Measurements from ENCODE around the gene CHEK2. TPM values are rescaled to one million over a fixed set of nuclear protein-coding genes. Genes with fewer than 3 reads are reported as not detected.
"Not testable (repeated sequence)": the region's sequence is repeated elsewhere in the genome, so short reads cannot be mapped to it uniquely, and the experiment has no call there.

Gene CHEK2
- total and polyA plus RNA-seq, 9 donors: 4.1 to 18.2 (median 10.2) TPM

GRCh38 chr22:28670161-28670560 is 71.5 kb downstream of the CHEK2 start:
- intact Hi-C loops (cut with DNase I): no loop called here
- Histone ChIP-seq H3K27ac (no peak overlapping the region), H3K9me3 (no peaks in the 10 kb centered on the region), H3K4me1 (ENCODE audit: insufficient read depth) (no peaks in the 10 kb centered on the region), H3K4me3 (no peak overlapping the region), H3K36me3 (no peaks in the 10 kb centered on the region), H3K27me3 (no peaks in the 10 kb centered on the region)
- DNase-seq: no peak
- no peak for TF ChIP-seq POLR2A (IDR thresholded peaks at IDR 0.05)
- TF ChIP-seq, protein P1, sequence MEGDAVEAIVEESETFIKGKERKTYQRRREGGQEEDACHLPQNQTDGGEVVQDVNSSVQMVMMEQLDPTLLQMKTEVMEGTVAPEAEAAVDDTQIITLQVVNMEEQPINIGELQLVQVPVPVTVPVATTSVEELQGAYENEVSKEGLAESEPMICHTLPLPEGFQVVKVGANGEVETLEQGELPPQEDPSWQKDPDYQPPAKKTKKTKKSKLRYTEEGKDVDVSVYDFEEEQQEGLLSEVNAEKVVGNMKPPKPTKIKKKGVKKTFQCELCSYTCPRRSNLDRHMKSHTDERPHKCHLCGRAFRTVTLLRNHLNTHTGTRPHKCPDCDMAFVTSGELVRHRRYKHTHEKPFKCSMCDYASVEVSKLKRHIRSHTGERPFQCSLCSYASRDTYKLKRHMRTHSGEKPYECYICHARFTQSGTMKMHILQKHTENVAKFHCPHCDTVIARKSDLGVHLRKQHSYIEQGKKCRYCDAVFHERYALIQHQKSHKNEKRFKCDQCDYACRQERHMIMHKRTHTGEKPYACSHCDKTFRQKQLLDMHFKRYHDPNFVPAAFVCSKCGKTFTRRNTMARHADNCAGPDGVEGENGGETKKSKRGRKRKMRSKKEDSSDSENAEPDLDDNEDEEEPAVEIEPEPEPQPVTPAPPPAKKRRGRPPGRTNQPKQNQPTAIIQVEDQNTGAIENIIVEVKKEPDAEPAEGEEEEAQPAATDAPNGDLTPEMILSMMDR (IDR thresholded peaks at IDR 0.05): no peak
- TF ChIP-seq EP300 (IDR thresholded peaks at IDR 0.05): no peak
- WGBS, 3 donors: 87 to 90% (median 88%) methylated on average over 4 of the region's 4 CpGs

DNA sequence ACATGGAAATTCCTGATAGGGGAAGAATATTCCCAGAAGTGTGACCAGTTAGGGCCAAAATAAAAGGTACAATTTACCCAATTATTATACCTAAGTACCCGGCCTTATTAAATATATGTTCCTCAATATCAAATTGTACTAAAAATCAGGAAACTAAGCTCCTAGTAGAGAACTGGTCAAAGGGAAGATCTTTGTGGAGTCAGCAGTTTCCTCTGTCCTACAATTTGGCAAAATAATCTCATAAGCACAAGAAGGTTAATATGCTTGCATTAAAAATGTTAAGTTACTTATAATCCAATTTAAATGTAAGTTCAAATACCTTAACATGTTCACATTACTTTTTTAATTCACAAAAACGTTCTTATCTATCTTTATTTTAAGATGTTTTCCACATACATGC is 72.2 kb downstream of the CHEK2 start:
- Histone ChIP-seq H3K9me3 (no peaks in the 10 kb centered on the region), H3K4me3 (no peak overlapping the region), H3K4me1 (ENCODE audit: insufficient read depth) (no peaks in the 10 kb centered on the region), H3K27me3 (no peaks in the 10 kb centered on the region), H3K36me3 (no peaks in the 10 kb centered on the region), H3K27ac (no peak overlapping the region)
- no peak for DNase-seq
- intact Hi-C loops (cut with DNase I): no loop called here
- WGBS, 3 donors: 52 to 70% (median 53%) methylated on average over 2 of the region's 2 CpGs
- TF ChIP-seq, protein P1 (IDR thresholded peaks at IDR 0.05): no peak

- no CpG with 5 or more reads among the region's 13 CpGs for WGBS, 3 donors
- DNase-seq; H3K27ac ChIP-seq; H3K4me1 ChIP-seq (ENCODE audit: insufficient read depth); H3K36me3 ChIP-seq; H3K4me3 ChIP-seq; H3K9me3 ChIP-seq; intact Hi-C loops (cut with DNase I); H3K27me3 ChIP-seq: not testable (repeated sequence)
Measured at GRCh38 chr22:28663569-28663942, 78.1 kb downstream of the CHEK2 start.

DNA sequence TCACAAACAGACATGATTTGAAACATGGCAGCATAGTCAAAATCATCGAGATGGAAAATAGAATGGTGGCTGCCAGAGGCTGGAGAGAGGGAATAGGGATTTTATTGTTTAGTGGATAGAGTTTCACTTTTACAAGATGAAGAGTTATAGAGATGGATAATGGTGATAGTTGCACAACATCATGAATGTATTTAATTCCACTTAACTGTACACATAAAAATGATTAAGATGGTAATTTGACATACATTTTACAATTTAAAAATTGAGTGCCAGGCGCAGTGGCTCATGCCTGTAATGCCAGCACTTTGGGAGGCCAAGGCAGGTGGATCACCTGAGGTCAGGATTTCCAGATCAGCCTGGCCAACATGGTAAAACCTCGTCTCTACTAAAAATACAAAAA is 83.2 kb downstream of the CHEK2 start:
- no peak overlapping the region for H3K27ac ChIP-seq
- DNase-seq: no peak
- no peaks in the 10 kb centered on the region for H3K9me3 ChIP-seq
- H3K36me3 ChIP-seq: no peaks in the 10 kb centered on the region
- H3K4me3 ChIP-seq: no peak overlapping the region
- intact Hi-C loops (cut with DNase I): no loop called here
- 73 to 86% (median 85%) methylated on average over 3 of the region's 3 CpGs for WGBS, 3 donors
- no peaks in the 10 kb centered on the region for H3K27me3 ChIP-seq
- no peaks in the 10 kb centered on the region for H3K4me1 ChIP-seq (ENCODE audit: insufficient read depth)
- TF ChIP-seq POLR2A (IDR thresholded peaks at IDR 0.05) (no peak), EP300 (IDR thresholded peaks at IDR 0.05) (no peak)
- TF ChIP-seq, protein P1 (IDR thresholded peaks at IDR 0.05): no peak

DNA sequence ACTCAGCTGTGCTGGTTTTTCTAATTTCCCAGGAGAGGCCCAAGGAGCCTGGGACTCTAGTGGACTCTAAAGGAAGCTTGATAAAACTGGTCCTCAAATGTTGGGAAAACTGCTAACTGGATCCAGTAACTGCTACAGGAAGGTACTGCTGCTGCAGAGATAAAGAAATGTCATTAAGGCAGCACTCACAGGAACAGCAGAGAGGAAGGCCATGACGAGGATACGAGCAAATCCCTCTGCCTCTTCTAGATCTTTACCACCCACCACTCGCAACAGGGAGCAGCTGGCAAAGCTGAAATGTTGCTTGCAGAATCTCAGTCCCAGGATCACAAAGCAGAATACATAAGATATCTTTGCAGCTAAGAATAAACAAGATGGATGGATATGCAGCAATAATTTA is 85.4 kb downstream of the CHEK2 start:
- Histone ChIP-seq H3K27ac (no peak overlapping the region), H3K27me3 (no peaks in the 10 kb centered on the region), H3K4me1 (ENCODE audit: insufficient read depth) (no peaks in the 10 kb centered on the region), H3K36me3 (no peaks in the 10 kb centered on the region), H3K4me3 (no peak overlapping the region), H3K9me3 (no peaks in the 10 kb centered on the region)
- 79 to 93% (median 92%) methylated on average over 3 of the region's 3 CpGs for WGBS, 3 donors
- intact Hi-C loops (cut with DNase I): no loop called here
- no peak for DNase-seq
- TF ChIP-seq, protein P1 (IDR thresholded peaks at IDR 0.05): no peak
- TF ChIP-seq POLR2A (IDR thresholded peaks at IDR 0.05) (no peak), EP300 (IDR thresholded peaks at IDR 0.05) (no peak)

All from ovary (tissue), 9 donors.